CD4-positive, CD25-positive, alpha-beta regulatory T cell (primary cell): ENCODE data around the gene KRTAP10-7. TPM values are rescaled to one million over a fixed set of nuclear protein-coding genes. Genes with fewer than 3 reads are reported as not detected.
"Not testable (repeated sequence)": the region's sequence is repeated elsewhere in the genome, so short reads cannot be mapped to it uniquely, and the experiment has no call there.

Experiments
- ATAC-seq, 2 donors: fragments of 150-1000 bp; cut with Tn5 transposase; one replicate each; pipeline ENCODE4 v1.10.0; 2021; ENCODE audit warnings: low read depth in 2 of 2, moderate number of reproducible peaks in 2 of 2, moderate library complexity in 1 of 2
- DNase-seq, 3 donors: peaks; one replicate each; pipeline versions ENCODE4 v3.0.0 to v3.0.0-alpha.2; 2012 to 2022; ENCODE audit warnings: mixed read lengths in 1 of 3
- H3K27ac ChIP-seq: one replicate; pipeline ENCODE4 v1.7.0; 2013; ENCODE audit warnings: mild to moderate bottlenecking, low read length; ENCODE audit not compliant: insufficient read depth, poor library complexity, severe bottlenecking
- H3K27me3 ChIP-seq: one replicate; pipeline ENCODE4 v1.7.0; 2013; ENCODE audit warnings: low read length; ENCODE audit not compliant: control insufficient read depth, insufficient read depth
- H3K36me3 ChIP-seq: one replicate; pipeline ENCODE4 v1.7.0; 2013; ENCODE audit warnings: mild to moderate bottlenecking, low read length, moderate library complexity; ENCODE audit not compliant: control insufficient read depth, insufficient read depth
- H3K4me1 ChIP-seq: 2 replicates; pipeline ENCODE4 v1.7.0; 2013; ENCODE audit warnings: mild to moderate bottlenecking, low read length; ENCODE audit not compliant: insufficient read depth, control insufficient read depth, poor library complexity, severe bottlenecking
- H3K4me3 ChIP-seq: one replicate; pipeline ENCODE4 v1.7.0; 2013; ENCODE audit warnings: low read depth, mild to moderate bottlenecking, low read length, moderate library complexity
- H3K9me3 ChIP-seq, 2 experiments: 1 replicate in 1 of 2; 2 replicates in 1 of 2; pipeline ENCODE4 v1.7.0; 2013; ENCODE audit warnings: low read length in 2 of 2, mild to moderate bottlenecking in 1 of 2, moderate library complexity in 1 of 2; ENCODE audit not compliant: control insufficient read depth in 2 of 2
- H3K27ac Mint-ChIP-seq, 3 donors: one replicate each; pipeline ENCODE4 v1.8.0; 2020 to 2022; ENCODE audit warnings: mild to moderate bottlenecking in 3 of 3, mixed read lengths in 3 of 3, moderate library complexity in 2 of 3
- H3K27me3 Mint-ChIP-seq: one replicate; pipeline ENCODE4 v1.8.0; 2022; ENCODE audit warnings: mild to moderate bottlenecking, mixed read lengths
- H3K36me3 Mint-ChIP-seq: one replicate; pipeline ENCODE4 v1.8.0; 2020; ENCODE audit warnings: mixed read lengths
- H3K4me1 Mint-ChIP-seq, 4 donors: one replicate each; pipeline ENCODE4 v1.8.0; 2020 to 2022; ENCODE audit warnings: mixed read lengths in 4 of 4, mild to moderate bottlenecking in 1 of 4
- H3K4me3 Mint-ChIP-seq, 4 donors: one replicate each; pipeline ENCODE4 v1.8.0; 2020 to 2022; ENCODE audit warnings: mild to moderate bottlenecking in 4 of 4, mixed read lengths in 4 of 4, moderate library complexity in 3 of 4
- H3K9me3 Mint-ChIP-seq, 7 donors: one replicate each; pipeline ENCODE4 v1.8.0; 2020 to 2022; ENCODE audit warnings: mixed read lengths in 7 of 7, mild to moderate bottlenecking in 3 of 7, moderate library complexity in 2 of 7
- polyA plus RNA-seq, 4 donors: library from polyadenylated mRNA; unstranded; fragments of 300-500 nt; fragmentation: Illumina TruSeq; gene quantifications; one replicate each; pipeline ENCODE4 v1.2.3, GENCODE V29; 2021
- total RNA-seq: library from RNA; stranded (reverse); gene quantifications from one replicate; pipeline ENCODE4 v1.2.3, GENCODE V29; 2022

The KRTAP10-7 gene
- total and polyA plus RNA-seq, 5 donors from 2014 or later: not detected

- Histone ChIP-seq H3K36me3 (no peaks in the 10 kb centered on the region), H3K9me3 (peaks cover 18 to 37% of the 10 kb centered on the region in 2 experiments), H3K4me1 (peaks cover 17% of the 10 kb centered on the region), H3K4me3 (no peak overlapping the region), H3K27me3 (peaks cover 2% of the 10 kb centered on the region), H3K27ac (no peak overlapping the region)
- no peak for ATAC-seq
- peak overlapping the region in 1 of 3 donors; percentile 52 for H3K27ac Mint-ChIP-seq
- H3K9me3 Mint-ChIP-seq: peaks cover 0 to 39% (median 25%) of the 10 kb centered on the region in 7 donors
- H3K4me3 Mint-ChIP-seq: no peak overlapping the region
- peaks cover 5 to 26% (median 9%) of the 10 kb centered on the region in 4 donors for H3K4me1 Mint-ChIP-seq
- H3K27me3 Mint-ChIP-seq: peaks cover 22% of the 10 kb centered on the region
- DNase-seq: no peak
- no peaks in the 10 kb centered on the region for H3K36me3 Mint-ChIP-seq
Measured at GRCh38 chr21:44632067-44632466, 31.7 kb downstream of the KRTAP10-7 start.

GRCh38 chr21:44636209-44637017 is 36.0 kb downstream of the KRTAP10-7 start:
- Mint-ChIP-seq H3K27me3 (peaks cover 17% of the 10 kb centered on the region), H3K27ac (peak overlapping the region in 1 of 3 donors; percentile 76), H3K9me3 (peaks cover 4 to 33% (median 16%) of the 10 kb centered on the region in 7 donors), H3K4me3 (no peak overlapping the region), H3K36me3 (no peaks in the 10 kb centered on the region), H3K4me1 (no peaks in the 10 kb centered on the region)
- Histone ChIP-seq H3K9me3 (peaks cover 18 to 19% of the 10 kb centered on the region in 2 experiments), H3K27ac (no peak overlapping the region), H3K4me1 (no peaks in the 10 kb centered on the region), H3K27me3 (peaks cover 5% of the 10 kb centered on the region), H3K4me3 (no peak overlapping the region), H3K36me3 (no peaks in the 10 kb centered on the region)
- no peak for ATAC-seq
- DNase-seq: no peak

GRCh38 chr21:44637018-44637850 is 36.8 kb downstream of the KRTAP10-7 start, which contains the start of gene KRTAP10-10:
Gene KRTAP10-10, plus strand, starts transcription at chr21:44637356. Its CDS starts 62 bp downstream, at chr21:44637418.
- peaks cover 17% of the 10 kb centered on the region for H3K27me3 Mint-ChIP-seq
- Histone ChIP-seq H3K4me1 (no peaks in the 10 kb centered on the region), H3K9me3 (peaks cover 11% of the 10 kb centered on the region in 2 experiments), H3K27me3 (peaks cover 6% of the 10 kb centered on the region), H3K4me3 (no peak within 1 kb of the TSS), H3K27ac (no peak within 1 kb of the TSS), H3K36me3 (no peaks in the 10 kb centered on the region)
- H3K36me3 Mint-ChIP-seq: no peaks in the 10 kb centered on the region
- ATAC-seq (no peak), DNase-seq (no peak)
- peaks cover 4 to 29% (median 13%) of the 10 kb centered on the region in 7 donors for H3K9me3 Mint-ChIP-seq
- H3K4me3 Mint-ChIP-seq: no peak within 1 kb of the TSS
- H3K27ac Mint-ChIP-seq: peak within 1 kb of the TSS in 2 of 3 donors; percentile 38 to 76
- no peaks in the 10 kb centered on the region for H3K4me1 Mint-ChIP-seq

GRCh38 chr21:44637851-44638348 is 37.5 kb downstream of the KRTAP10-7 start:
- not testable (repeated sequence) for DNase-seq, H3K9me3 ChIP-seq, H3K4me3 Mint-ChIP-seq, H3K4me3 ChIP-seq, H3K27ac ChIP-seq, H3K4me1 Mint-ChIP-seq, H3K36me3 ChIP-seq, ATAC-seq, H3K36me3 Mint-ChIP-seq, H3K27me3 ChIP-seq, H3K4me1 ChIP-seq
- peaks cover 4 to 27% (median 12%) of the 10 kb centered on the region in 7 donors for H3K9me3 Mint-ChIP-seq
- peaks cover 17% of the 10 kb centered on the region for H3K27me3 Mint-ChIP-seq
- H3K27ac Mint-ChIP-seq: peak overlapping the region in 1 of 3 donors; percentile 38

- ATAC-seq, H3K4me1 ChIP-seq, H3K4me1 Mint-ChIP-seq, H3K36me3 ChIP-seq, H3K27me3 ChIP-seq, H3K36me3 Mint-ChIP-seq, H3K27ac ChIP-seq, DNase-seq, H3K4me3 Mint-ChIP-seq, H3K27ac Mint-ChIP-seq, H3K4me3 ChIP-seq: not testable (repeated sequence)
- H3K9me3 Mint-ChIP-seq: peaks cover under 1 to 24% (median 14%) of the 10 kb centered on the region in 7 donors
- peaks cover 2 to 11% of the 10 kb centered on the region in 2 experiments for H3K9me3 ChIP-seq
- peaks cover 10% of the 10 kb centered on the region for H3K27me3 Mint-ChIP-seq
Measured at GRCh38 chr21:44638506-44639330, 38.3 kb downstream of the KRTAP10-7 start.

GRCh38 chr21:44639331-44639655 is 38.9 kb downstream of the KRTAP10-7 start:
- Mint-ChIP-seq H3K4me1 (no peaks in the 10 kb centered on the region), H3K27me3 (peaks cover 5% of the 10 kb centered on the region), H3K27ac (no peak overlapping the region), H3K4me3 (no peak overlapping the region), H3K9me3 (peaks cover 0 to 29% (median 15%) of the 10 kb centered on the region in 7 donors), H3K36me3 (no peaks in the 10 kb centered on the region)
- DNase-seq (no peak), ATAC-seq (no peak)
- H3K27ac ChIP-seq: no peak overlapping the region
- no peaks in the 10 kb centered on the region for H3K4me1 ChIP-seq
- H3K27me3 ChIP-seq: peaks cover 6% of the 10 kb centered on the region
- no peak overlapping the region for H3K4me3 ChIP-seq
- H3K9me3 ChIP-seq: peaks cover 8 to 17% of the 10 kb centered on the region in 2 experiments
- H3K36me3 ChIP-seq: no peaks in the 10 kb centered on the region

- Mint-ChIP-seq H3K36me3 (no peaks in the 10 kb centered on the region), H3K27me3 (no peaks in the 10 kb centered on the region), H3K9me3 (peaks cover 4 to 37% (median 17%) of the 10 kb centered on the region in 7 donors), H3K4me1 (no peaks in the 10 kb centered on the region), H3K4me3 (no peak overlapping the region), H3K27ac (no peak overlapping the region)
- Histone ChIP-seq H3K4me1 (no peaks in the 10 kb centered on the region), H3K4me3 (no peak overlapping the region), H3K9me3 (peaks cover 20 to 27% of the 10 kb centered on the region in 2 experiments), H3K27me3 (peaks cover 4% of the 10 kb centered on the region), H3K27ac (no peak overlapping the region), H3K36me3 (no peaks in the 10 kb centered on the region)
- DNase-seq (no peak), ATAC-seq (no peak)
Measured at GRCh38 chr21:44640761-44641160, 40.4 kb downstream of the KRTAP10-7 start.
